Body of pancreas (tissue), 4 donors: ENCODE data around the gene PSEN1.

Experiments
- CTCF ChIP-seq, 7 experiments: fragments of 450-650 bp in 4 of 7; fragments of 200-600 bp in 3 of 7; sonication (generic) in 3 of 7; IDR thresholded peaks; one replicate each; pipeline ENCODE4 v1.5.1; 2016 to 2019; ENCODE audit warnings: antibody characterized with exemption in 7 of 7
- POLR2A ChIP-seq, 3 donors: fragments of 450-650 bp; IDR thresholded peaks; one replicate each; pipeline ENCODE4 v1.6.1; 2016; ENCODE audit warnings: antibody characterized with exemption in 3 of 3, mild to moderate bottlenecking in 2 of 3

DNA sequence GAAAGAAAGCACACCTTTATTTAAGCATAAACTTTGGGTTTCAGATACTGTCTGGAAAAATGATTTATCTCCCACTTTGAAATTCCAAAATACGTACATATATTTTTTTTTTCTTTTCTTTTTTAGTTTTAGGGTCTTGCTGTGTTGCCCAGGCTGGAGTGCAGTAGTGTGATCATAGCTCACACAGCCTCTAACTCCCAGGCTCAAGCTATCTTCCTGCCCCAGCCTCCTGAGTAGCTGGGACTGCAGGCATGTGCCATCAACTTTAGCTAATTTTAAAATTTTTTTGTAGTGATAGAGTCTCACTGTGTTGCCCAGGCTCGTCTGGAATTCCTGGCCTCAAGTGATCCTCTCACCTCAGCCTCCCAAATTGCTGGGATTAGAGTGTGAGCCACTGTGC lies 55.1 kb downstream of the PSEN1 start:
- TF ChIP-seq CTCF (IDR thresholded peaks at IDR 0.05) (no peak), POLR2A (IDR thresholded peaks at IDR 0.05) (no peak)
